ENCODE data around the gene SERPINA12.

SERPINA12 gene

DNA sequence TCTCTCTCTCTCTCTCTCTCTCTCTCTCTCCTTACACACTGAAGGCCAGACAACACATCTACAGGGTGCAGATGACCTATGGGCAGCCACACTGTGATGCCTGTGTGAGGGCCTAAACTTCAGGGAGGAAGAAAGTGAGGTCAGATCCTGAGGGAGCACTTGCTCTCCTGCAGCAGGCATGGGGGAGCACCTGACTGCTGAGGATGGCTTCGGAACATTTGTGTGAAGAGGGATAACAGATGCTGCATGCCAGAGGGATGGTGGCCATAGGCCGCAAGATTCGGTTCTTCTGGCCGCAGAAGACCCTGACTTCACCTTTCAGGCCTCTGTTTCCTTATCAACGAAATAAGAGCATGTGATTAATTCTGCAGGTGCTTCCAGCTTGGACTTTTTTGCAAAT lies 45.0 kb downstream of the SERPINA12 start:
- DNase-seq (ENCODE audit: low spot score), result no peak

DNA sequence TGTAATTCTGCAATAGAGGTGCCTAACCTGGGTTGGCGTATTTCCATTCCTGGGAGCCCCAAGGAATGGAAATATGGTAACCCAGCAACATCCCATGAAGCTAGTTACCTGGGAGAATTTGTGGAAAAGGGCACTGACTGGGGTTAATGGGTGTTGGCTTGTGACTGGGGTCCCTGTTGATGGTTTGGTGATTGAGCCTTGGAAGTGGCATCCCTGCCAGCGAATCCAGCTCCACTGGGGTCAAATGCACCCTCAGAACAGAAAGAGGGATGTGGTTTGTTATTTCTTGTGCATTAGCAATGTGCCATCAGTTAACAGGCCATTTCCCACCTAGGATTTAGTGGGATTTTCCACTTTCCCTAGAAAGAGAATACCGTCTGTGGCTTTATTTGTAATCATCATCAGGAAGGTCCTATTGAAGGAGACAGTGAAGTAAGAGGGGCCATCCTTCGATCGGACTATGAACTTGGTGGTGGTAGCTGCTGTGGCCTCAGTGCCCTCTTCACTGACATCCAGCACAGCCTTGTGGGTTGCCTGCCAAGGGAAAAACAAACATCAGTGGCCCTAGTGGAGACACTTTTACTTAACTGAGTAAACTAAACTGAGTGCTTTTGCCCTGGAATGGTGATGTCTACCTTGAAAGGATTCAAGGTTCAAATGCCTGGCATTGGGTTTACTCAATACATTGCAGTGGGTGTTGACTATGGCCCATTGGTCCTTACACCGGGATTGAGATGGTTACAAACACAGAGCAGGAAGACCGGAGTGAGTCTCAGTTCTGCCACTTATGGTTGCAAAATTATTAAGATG lies 46.3 kb downstream of the SERPINA12 start:
- DNase-seq (ENCODE audit: low spot score), result no peak

DNA sequence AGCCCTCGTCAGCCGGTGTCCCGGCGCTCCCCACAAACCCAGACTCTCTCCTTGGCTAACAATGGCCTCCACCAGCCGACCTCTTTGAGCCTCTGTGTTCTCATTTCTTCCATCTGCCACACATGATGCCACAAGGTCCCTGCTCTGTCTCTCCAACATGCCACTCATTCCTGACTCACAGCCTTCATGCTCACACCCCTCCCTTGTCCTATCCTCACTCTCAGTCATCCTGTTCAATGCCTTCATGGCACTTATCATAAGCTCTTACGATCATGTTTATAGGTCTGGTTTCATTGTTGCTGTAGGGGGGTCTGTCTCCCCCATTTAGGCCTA lies 47.1 kb downstream of the SERPINA12 start:
- DNase-seq (ENCODE audit: low spot score), result no peak

DNA sequence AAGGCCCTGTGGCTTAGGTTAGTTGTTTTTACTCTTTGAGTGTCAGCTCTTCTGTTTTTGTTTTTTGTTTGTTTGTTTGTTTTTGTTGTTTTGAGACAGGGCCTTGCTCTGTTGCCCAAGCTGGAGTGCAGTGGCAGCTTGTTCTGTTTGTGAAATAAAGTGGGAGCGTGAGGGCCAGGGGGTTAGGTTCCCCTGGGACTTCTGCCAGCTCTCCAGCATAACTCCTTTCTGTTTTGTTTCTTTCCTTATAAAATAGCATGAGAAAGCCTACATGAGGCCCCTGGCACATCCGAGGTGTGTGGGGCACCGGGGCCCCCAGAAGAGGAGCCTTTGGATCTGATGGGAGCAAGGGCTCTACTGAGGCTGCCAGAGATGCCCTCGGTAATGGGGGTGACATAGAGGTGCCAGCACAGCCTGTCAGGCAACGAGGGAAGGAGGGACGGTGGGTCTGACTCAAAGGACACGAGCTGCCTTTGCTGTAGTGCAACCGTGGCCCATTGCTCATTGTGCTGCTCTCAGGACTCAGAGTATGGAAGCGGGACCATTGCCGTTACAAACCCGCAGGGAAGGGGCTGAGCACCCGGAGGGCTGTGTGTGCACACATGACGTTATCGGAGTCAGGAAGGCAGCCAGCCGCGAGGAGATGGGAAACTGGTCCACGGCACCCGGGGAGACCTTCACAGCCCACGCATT lies 47.6 kb downstream of the SERPINA12 start:
- no peak for DNase-seq (ENCODE audit: low spot score)

DNA sequence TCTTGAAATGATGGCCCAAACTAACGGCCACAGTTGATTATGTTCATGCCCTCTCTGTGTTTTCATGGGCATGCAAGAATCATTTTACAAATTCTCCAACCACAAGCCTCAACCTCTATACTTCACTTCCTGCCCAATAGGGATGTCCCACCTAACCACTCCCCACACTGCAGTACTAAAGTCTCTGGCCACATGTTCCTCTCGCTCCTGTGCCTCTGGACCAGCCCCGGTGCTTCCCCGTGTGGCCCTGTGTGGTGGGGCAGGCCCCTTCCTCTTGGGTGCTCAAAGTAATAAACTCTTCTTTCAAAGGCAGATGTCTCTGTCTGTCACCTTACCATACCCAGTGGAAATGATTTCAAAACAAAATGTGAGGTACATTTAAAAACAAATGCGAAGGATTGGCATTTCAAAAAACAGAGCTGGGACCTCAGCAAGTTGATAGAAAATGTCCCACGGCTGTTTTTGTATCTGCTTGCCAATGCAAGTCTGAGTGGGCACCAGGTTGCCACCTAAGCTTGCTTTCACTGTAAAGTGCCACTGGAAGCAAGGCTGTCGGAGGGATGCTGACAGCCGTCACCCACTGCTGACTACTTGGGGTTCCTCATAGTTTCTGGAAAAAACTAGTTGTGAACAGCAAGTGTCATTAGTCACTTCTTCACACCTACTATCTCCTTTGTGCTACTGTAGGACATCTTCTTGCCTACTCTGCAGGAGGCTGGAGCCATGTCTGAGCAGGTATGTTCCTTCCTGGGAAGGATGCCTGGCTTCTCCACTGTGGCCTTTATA lies 48.4 kb downstream of the SERPINA12 start:
- no peak for DNase-seq (ENCODE audit: low spot score)

DNA sequence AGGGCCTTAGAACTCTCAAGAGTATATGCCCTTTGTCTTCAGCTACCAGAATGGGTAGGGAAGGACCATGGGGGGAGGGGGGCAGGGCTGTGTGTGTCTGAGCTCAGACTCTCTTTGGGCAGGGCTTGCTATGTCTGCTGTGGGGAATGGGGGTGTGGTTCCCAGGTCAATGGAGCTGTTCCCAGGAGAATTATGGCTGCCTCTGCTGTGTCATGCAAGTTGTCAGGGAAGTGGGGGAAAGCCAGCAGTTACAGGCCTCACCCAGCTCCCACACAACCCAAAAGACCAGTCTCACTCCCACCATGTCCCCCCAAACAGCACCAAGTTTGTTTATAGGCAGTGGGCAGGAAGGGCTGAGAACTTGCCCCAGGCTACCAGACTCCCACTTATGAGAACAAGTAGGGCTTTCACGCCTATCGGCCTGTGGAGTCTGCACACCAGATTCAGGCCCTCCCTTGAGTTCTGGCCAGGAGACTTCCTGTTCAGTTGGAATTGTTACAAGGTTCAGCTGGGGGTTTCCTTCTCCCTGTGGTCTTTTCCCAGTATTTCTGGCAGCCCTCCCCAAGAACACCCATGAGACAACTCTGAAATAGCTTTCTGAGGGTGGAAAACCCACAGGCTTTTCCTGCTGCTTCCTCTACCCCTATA lies 50.6 kb downstream of the SERPINA12 start:
- DNase-seq (ENCODE audit: low spot score), result no peak

DNA sequence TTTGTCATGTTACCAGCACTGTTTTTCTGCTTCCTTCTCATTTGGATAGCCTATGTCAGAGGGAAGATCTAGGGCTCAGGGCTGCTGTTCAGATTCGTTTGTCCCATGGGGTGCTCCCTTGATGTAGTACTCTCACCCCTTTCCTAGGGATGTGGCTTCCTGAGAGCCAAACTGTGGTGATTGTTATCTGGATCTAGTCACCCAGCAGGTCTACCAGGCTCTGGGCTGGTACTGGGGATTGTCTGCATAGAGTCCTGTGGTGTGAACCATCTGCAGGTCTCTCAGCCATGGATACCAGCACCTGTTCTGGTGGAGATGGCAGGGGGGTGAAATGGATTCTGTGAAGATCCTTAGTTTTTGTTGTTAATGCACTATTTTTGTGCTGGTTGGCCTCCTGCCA lies 51.2 kb downstream of the SERPINA12 start:
- DNase-seq (ENCODE audit: low spot score), result no peak

DNA sequence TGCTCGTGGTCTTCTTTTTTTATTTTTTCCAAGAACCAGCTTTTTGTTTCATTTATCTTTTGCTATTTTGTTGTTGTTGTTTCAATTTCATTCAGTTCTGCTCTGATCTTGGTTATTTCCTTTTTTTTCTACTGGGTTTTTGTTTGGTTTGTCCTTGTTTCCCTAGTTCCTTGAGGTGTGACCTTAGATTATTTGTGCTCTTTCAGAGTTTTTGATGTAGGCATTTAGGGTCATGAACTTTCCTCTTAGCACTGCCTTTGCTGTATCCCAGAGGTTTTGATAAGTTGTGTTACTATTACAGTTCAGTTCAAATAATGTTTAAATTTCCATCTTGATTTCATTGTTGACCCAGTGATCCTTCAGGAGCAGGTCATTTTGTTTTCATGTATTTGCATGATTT lies 53.3 kb downstream of the SERPINA12 start:
- DNase-seq (ENCODE audit: low spot score), result no peak

DNA sequence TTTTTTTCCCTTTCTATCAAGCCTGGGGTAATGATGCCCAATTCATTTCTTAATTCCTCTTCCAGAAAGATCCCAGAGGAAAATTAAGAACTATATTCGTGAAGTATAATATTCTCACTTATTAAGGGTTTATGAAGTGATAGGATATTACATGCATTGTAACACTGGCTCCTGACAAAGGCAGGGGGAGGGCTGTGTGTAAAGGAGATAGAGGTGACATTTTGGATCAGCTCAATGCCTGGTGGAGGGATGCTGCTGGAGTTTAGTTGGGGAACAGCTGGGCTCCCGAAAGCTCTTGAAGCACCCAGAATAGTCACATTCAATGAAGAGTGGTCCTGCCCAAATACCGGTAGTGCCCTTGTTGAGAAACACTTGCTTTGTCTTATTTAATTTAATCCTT lies 57.4 kb downstream of the SERPINA12 start:
- DNase-seq (ENCODE audit: low spot score), result no peak

DNA sequence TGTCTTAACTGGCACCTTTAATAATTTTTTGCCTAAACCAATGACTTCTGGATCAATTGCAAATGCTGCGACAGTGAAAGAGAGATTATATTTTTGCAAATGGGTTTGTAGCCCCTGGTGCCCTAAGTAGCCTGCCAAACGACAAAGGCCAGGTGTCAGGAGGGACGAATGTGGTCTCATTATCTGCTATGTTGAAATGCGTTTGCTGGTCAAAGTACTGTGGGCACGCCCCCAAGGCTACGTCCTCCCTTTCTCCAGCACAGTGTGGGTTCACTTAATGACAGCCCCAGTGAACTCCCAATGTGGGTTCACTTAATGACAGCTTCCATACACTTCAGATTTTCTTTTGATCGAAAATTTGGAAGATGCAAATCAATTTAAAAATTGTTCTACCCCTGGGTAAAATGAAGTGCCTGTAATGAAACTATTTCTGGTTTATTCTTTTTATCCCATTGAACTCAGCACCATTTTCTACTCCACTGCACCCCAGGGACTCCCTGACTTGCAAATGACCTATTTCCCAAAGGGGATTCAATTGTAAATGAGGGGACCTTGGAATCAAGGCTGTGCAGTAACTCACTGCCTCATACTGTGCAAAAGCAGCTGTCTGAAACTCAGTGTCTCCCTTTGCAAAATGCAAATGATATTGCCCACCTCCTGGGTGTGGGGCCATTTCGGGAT lies 58.0 kb downstream of the SERPINA12 start:
- no peak for DNase-seq (ENCODE audit: low spot score)

DNA sequence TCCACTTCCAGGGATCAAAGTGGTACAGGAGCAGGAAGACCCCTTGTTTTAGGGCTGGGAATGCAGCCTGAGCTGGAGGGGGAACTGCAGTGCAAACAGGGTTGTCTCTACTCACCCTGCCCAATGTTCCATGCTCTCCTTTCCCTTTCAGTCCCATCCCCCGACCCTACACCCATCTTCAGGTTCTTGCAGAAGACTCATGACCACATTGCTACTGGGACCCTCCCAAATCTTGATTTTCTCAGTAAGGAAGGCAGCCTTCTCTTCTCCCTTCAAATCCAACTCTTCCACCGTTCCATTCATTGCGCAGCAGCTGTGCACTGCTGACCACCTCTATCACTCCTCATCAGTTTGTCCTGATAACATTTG lies 58.6 kb downstream of the SERPINA12 start:
- DNase-seq (ENCODE audit: low spot score), result no peak

DNA sequence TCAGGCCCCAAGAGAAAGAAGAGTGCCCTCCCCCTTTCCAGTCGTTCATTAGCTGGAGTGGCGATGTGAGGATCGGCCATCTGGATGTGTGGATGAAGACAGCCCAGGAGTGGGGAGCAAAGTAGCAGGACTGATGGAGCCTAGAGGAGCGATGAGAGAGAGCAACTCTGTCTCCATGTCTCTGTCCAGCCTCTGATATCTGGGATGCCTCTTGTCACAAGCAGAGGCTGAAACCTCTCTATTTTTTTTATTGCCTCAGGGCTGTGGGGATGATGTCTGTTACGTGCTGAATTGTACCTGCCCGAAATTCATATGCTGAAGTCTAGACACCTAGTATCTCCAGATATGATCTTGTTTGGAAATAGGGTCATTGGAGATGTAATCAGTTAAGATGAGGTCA lies 59.3 kb downstream of the SERPINA12 start:
- no peak for DNase-seq (ENCODE audit: low spot score)

DNA sequence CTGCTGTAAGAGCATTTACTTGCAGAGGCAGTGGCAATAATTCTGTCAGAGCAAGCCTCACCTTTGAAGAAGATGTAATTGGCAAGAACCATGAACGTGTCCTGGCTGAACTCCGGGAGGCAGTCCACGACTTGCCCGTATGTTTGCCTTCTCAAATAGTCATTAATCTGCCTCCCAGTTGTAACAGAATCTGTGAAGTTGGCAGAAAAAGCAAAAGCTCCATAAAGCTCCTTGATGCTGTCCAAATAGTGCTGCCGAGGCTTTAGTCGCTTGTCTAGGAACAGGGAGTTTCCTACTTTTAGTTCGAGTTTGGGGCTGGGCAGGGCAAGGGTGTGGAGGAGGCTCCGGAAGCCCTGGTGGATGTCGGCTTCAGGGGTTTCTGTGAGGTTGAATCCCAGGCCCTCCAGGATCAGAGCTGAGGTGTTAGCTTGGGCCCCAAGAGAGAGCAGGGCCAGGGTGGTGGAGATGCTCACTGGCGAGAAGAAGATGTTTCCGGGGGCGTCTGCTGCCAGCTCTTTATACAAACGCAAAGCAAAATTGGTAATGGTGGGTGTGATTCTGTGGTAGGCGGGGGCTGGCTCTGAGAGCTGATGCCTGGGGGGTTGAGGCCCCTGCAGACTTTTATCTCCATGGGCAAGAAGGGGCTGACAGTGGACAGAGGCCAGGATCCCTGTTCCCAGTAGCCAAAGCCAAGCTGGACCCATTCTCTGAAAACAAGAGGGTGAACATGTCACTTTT lies 61.0 kb downstream of the SERPINA12 start:
- no peak for DNase-seq (ENCODE audit: low spot score)

DNA sequence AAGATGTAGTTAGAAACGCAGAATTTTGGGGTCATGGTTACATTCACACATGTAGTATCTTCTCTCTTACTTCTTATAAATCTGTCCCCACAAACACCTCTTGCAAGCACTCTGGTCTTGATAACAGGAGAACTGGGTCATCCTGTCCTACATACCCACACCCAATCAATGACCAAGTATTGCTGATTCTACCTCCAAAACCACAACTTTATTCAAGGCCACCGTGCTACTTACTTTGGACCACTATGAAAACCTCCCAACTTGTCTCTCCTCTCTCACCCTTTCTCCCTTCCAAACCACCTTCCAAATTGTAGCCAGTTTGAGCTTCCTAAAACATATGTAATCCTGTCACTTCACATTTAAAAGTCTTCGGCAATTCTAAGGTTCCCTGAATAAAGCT lies 62.1 kb downstream of the SERPINA12 start:
- no peak for DNase-seq (ENCODE audit: low spot score)

DNA sequence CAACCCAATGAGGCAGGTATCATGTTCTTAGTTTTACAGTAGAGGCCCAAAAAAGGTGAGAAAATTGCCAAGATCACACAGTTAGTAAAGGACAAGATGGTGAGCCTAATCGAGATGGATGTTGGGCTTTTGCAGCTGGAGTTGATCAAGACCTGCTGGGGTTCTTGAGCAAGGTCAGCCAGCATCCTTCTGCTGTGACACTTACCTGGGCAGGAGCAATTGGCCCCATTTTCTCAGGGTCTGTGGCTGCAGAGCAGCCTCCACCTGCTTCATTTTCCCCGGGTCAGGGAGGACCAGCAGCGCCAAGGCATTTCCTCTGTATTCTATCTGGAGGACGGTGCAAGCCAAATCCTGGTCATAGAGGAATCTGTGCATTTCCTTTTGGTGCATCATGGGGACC lies 63.1 kb downstream of the SERPINA12 start:
- no peak for DNase-seq (ENCODE audit: low spot score)

DNA sequence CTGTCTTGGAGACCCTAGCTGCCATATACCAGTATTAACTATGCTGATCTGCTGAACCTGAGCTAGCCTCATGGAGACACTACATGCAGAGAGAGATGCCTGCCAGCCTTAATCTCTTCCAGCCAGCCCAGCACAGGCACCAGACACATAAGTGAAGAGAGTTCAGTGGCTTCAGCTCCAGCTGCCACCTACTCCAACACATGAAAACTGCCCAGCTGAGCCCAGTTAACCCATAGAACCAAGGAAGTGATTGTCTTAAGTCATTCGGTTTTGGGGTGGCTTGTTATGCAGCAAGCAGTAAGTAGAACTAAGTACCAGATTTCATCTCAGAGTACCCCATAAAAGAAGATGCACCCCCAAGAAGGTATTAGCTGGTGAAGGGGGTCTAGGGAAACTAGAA lies 64.3 kb downstream of the SERPINA12 start:
- DNase-seq (ENCODE audit: low spot score), result no peak

DNA sequence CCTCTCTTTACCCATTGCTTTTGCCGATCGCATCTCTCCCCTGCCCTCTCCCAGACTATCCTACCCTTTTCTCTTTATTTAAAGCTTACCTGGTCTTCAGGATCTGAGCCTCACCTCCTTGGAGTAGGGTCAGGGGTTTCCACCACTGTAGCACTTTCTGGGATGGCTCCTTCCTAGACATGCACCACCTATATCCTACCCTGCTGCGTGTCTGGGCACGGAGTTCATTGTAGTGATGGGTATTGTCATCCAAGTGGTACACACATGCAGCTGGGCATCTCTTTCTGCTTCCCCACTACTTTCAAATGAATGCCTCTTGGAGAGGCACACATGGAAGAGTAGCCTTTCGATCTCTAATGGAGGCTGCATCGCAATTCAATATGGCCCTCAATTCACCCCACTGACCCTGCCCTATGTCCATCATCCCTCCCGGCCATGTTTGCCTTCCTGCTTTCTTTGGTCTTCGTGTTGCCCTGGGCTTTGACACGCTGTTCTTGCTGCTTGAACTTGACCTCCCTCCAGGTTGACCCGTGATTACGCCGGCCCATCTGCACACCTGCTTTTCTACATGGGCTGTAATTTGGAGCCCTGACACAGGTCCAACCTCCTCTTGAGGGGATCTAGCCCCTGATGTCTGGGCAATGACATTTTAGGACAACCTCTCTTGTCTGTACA lies 67.6 kb downstream of the SERPINA12 start:
- DNase-seq (ENCODE audit: low spot score), result no peak

DNA sequence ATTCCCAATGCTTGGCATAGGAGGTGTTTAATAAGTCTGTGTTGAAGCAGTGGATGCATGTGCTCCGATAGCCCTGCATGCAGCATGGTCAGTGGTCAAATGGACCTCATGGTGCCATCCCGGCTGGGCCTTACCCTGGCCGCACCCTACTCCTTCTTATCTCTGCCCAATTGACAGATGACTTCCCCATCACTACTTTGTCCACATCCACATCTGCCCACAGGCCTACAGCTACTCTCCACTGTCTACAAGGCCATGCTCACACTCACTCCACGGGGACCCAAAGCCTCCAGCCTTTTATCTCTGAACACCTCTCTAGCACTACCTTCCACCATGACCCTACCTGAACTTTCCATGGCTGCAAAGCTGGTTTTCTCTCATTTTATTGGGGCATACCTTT lies 68.1 kb downstream of the SERPINA12 start:
- DNase-seq (ENCODE audit: low spot score), result no peak

DNA sequence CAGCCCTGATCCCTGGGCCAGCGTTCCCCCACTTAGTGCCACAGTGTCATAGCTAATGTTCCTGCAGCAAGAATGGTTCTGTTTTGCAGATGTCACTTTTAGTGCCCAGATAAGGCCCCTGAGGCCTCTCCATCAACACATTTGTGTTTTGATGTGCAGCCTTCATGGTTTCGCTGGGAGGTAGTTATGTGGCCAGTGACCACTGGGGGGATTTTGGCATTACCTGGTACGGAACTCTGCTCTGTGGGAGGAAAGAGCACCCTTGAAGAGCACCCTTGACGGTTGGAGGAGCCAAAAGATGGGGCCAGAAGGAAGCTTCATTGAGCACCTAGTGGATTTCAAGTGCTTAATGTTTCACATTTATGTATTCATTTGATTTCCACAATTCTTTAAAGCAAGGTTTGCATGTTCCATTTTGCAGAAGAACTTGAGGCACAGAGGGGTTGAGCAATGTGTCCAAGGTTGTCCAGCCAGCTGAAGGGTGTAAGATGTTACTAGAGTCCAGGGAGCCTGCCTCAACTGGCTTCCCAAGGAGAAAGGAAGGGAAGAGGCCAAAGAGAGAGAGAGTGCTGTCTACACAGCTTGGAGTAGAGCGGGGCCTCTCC lies 69.7 kb downstream of the SERPINA12 start:
- no peak for DNase-seq (ENCODE audit: low spot score)
